AG08396 (cell line): ENCODE measurements around the gene QARS1.

ENCODE experiments used
- DNase-seq: peaks from one replicate; pipeline ENCODE4 v3.0.0; 2012; ENCODE audit warnings: low spot score, mixed read lengths

The QARS1 gene

DNA sequence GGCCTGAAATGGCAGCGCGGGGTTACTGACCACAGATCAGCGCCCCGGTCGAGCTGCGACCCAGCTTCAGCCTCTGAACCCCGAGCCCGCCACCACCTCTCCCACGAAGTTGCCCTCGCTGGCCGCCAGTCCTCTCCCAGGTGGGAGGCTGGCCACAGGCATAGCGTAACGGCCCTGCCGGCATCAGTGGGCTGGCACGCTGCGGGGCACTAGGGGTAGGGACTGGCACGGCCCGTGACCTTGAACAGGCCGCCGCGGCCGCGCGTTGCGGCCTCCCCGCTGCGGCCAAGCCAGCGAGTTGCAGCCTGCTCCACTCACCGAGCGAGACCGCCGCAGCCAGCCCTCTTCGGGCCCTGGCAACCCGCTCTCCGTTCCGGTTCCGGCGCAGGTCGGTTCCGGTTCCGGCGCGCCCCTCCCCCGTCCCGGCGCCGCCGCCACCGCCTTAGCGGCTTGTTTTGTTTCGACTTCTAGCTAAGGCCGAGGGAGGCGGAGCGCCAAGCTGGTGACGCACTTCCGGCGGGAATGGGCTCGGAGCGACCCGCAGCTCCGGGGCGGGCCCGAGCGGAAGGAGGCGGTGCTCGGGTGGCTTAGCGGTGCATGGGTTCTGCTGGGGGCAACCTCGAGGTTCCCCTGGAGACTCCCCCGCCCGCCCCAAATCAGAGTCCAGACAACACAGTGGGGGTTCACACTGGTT is 16.0 kb upstream of the QARS1 start, which contains the start of gene USP19:
Gene USP19 (minus strand): TSS at position 386 of the 694 bp plus-strand sequence. CDS start 1,678 bp downstream, outside the sequence.
- DNase-seq, result peak; percentile 96

DNA sequence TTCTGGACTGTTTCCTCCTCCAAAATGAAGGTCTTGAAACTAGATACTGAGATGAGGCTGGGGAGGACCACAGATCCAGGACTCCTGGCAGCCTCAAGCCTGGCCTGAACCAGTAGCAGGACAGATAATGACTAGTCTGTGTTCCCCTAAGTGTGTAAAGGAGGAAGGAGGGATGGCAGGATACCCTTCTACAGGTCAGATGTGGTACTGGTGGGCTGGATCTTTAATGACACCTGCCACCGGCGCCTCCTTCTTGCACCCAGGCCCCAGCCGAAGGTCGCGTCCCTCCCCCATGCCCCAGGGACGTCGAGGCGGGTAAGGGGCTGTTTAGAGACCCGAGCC is 15.5 kb upstream of the QARS1 start:
- peak; percentile 41 for DNase-seq

DNA sequence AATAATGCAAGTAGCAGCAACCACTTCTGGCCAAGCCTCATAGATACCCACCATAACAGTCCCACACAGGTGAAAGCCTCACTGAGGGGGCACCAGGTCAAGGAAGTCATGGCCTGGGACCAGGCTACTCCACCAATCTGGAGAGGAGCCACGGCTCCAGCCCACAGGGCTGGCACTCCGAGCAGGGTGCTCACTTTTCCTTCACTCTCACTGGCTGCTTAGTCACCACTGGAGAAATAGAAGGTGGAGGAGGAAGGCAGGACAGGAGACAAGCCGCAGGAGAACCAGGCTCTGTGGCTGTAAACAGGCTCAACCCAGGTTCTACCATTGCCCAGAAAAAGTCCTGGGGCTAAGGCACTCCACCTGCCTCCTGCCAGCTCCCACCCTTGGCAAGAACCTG is 14.9 kb upstream of the QARS1 start:
- DNase-seq, result peak; percentile 81

DNA sequence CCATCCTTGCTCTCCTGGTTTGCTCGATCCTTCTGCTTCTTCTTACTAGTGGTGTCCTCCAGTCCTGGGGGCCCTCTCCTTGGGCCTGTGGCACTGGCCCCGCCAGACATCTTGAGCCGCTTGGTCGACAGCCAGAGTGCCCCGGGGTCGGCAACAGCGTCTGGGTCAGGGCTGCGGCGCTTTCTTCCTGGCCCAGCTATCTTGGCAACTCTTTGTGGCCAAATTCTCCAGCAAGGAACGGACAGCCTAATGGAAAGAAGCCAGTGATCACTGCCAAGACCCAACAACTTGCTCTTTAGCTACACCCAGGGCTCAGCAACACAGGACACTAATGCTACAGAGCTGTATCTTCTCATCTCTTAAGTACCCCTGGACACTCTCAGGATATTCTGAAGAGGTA is 14.5 kb upstream of the QARS1 start:
- DNase-seq, result peak; percentile 47

DNA sequence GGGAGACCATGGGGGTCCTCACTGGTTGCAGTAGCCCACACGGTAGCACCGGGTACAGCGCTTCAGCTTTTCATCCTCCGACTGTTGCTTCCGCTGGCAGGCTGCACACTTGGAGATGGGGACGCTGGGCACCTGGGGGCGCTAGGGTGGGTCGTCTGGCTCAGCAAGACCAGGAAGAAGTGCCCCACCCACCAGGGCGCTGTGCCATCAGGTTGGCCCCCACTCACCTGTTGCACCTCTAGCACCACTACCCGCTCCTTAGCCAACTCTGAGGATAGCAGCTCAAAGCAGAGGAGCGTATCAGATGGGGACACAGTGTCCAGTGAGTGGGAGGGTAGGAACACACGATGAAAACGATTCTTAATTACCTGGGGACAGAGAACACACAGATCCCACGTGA is 7.7 kb upstream of the QARS1 start:
- no peak for DNase-seq

DNA sequence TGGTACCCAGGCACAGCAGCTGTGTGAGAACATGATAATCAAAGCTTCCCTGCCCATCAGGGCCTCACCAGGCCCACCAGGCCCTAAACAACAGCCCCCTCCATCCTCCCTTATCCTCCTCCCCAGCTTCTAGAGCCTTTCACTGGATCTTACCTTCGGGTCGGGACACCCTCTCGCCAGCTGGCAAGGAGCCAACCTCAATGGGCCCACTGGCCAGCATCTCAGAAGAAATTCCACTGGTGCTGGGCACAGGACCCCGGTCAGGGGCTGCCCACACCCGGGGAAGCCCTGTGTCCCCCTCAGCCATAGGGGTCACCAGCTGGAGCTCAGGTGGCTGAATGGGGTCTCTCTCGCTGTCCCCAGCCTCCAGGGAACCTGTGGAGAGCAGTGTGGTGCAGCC is 6.8 kb upstream of the QARS1 start:
- no peak for DNase-seq

DNA sequence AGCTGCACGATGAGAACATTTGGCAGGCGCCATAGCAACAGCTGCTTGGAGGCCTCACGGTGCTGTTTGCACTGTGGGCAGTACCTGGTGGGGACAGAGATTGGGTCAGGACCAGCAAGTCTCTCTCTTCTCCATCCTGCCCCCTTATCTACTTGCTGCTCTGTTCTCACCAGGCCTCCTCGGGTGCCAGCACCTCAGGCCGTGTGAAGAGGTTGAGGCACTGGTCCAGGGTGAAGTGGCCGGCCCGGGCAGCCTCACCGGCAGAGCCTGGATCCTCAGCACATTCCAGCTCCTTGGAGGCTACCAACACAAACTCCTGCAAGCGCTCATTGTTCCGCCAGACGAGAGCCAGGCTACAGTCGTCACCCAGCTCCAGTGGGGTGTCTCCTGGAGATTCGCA is 6.2 kb upstream of the QARS1 start:
- no peak for DNase-seq

DNA sequence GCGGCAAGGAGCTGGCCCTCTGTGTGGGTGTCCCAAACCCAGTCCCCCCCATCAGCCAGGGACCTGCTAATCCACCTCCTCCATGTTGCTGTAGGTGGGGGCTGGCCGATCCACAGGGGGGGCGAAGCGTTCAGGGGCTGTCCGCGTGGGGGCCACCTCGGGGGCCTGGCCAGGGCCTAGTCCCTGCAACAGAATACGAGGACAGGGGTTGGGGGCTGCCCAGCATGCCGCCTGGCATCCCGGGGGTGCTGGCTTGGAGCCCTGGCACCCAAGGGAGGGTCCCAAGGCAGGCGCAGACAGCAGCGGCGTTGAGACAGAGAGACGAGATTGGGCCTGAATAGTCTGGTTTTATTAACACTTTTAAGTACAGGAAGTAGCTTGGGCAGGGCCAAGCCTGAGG is 3.8 kb upstream of the QARS1 start:
- DNase-seq, result no peak

DNA sequence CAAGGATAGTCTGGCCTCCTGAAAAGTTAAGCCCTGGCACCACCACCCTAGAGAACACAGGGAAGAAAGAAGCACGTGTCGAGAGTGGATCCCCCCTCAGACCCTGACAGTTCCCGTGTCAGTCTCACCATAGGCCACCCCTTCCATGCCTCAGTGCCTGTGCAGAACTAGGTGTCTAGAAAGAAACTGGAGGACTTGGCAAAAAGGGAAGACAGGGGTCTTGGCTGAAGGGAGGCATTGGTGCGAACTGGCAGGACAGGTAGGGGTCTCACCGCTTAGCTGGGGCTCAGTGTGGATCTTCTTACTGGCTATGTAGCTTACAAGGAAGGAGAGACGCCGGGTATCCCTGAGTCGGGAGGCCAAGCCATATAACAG is 518 bp downstream of the QARS1 start:
- DNase-seq, result no peak

DNA sequence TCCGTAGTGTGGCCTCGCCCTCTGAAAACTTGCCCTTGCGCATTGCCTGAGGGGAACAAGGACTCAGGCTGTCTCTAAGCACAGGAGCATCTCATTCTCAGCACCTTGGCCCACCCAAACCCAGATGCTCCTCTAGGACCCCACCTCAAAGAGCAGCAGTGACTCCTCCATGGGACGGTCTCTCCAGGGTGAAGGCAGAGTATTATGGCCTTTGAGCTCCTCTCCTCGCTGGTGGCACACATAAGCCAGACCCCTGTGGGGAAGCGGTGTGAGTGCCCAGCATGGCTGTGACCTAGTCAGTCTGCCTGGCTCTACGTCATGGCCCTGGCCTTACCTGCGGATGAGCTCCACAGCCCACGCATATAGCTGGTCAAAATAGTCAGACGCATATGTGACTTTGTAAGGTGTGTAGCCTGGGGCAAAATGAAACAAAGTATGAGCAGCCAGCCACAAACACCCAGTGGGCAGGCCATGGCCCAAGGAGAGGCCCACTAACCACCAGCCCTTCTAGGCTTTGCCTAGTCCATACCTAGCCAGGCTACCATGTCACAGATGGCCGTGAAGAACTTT is 4.4 kb downstream of the QARS1 start:
- no peak for DNase-seq

DNA sequence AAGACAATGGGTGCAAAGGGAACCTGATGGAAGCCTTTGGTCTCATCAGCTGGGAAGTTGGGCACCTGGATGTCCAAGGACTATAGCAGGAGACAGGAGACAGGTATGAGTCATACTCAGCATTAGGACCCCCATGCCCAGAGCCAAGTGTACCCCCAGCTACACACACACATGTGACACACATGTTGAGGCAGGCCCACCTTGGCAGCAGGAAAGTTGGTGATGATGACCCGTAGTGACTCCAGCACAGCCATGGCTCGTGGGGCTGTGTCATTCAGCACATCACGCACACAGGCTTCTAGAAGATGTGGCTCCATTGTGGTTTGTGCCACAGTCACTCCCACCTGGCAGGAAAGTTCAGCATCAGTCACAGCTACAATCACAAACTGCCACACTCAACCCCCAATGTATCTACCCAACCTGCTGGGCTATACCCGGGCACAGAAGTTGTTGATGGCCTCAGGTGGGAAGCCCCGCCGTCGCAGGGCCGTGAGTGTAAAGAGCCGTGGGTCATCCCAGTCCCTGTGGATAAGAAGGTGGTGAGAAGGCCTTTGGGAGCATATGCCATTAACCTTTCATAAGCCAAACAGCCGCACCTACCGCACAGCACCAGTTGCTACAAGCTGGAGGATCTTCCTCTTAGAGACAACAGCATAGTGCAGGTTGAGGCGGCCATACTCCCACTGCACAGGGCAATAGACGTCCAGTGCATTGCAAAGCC is 5.5 kb downstream of the QARS1 start:
- no peak for DNase-seq

DNA sequence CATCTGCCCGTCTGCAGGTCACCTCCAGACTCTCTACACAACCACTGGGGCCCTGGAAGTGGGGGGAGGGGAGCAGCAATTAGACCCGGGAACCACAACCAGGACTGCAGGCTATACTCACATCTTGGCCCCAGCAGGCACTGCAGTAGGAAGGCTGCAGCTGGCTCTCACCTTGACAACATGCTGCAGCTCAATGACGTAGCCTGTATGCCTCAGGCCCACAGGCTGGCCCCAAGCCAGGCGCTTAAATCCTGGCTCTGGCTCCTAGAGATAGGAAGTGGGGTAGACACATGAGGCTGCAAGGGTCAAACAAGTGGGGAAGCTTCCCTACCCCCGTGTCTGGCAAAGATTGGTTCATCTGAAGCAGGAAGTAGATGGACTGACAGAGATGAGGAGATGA is 6.1 kb downstream of the QARS1 start:
- DNase-seq, result no peak

DNA sequence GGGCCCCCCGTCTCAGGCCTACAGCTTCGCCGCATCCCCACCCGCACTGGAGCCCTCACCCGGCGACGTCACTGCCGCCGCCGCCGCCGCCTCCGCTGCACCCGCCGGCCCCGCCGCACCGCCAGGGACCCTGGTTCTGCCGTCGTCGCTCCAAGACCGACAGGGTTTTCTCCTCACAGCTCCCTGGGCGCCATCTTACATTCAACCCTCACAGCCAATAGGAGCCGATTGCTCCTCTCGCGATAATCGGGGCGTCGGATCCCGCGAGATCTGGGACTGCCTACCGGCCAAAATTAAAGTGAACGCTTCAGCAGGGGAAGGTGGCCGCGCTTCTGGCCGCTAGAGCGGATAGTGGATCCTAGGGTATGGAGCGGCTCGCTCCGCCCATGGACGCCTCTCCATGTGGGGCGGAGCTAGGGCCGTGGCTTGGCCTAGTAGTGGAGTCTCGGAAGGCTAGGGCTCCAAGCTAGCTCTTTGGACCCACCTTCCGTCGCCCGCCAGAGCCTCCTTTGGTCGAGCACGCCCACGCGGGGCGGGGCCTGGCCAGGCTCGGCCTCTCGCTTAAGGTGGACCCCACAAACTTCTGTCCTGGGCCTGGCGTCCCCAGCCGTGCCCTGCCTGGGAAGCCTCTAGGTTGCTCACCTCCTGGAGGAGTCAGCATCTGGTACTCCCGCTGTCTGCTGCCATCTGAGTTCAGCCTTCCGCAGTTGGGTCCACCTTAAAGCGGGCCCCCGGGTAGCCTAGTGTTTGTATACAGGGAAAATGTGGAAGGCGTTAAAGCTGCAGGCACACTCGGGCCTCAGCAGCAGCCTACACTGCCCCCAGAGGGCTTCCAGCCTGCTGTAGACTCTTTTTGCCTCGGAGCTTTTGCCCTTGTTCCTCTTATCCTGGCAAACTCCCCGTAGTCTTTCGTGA is 10.4 kb downstream of the QARS1 start, which contains the start of gene QRICH1:
Gene QRICH1 (minus strand): TSS at position 219 of the 915 bp plus-strand sequence. CDS start 17,054 bp downstream, outside the sequence.
- DNase-seq, result peak; percentile 95

DNA sequence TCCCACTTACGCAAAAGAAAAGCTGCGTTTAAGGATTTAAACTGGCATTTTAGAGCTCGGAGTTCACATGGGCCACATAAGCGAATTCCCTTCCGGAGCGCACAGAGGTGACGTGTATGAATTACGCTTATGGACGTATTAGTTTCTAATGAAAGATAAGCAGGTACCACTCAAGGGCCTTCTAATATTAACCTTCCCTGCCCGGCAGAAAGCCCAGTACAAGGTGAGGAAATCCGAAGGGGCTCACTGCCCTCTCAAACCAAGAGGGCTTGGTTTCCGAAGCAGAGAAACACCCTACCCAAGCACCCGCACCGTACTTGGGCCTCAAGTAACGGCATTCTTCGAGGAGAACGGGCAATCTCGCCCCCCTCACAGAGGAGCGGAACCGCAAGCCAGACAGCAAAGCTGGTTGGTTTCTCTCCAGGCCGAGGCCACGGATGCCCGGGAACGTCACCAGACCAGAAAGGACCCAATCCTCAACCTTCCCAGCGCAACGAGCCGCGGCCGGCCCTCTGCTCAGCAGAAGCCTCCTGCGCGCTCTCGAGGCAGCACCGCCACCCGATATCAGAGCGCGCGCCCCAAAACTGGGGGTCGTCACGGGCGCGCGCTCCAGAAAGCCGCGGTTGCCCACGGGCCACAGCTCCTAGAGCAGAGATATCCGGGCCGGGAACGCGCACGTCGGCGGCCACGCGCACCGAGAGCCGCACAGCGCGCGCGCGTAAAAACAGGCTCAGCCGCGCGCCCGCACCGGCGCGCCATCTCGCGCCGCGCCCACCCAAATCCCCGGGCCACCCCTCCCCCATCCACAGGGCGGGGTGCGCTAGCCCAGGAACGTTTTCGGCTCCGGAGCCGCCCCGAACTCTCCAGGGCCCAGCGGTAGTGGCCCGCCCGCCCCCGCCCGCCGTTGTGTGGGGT is 11.4 kb downstream of the QARS1 start:
- DNase-seq, result peak; percentile 79

DNA sequence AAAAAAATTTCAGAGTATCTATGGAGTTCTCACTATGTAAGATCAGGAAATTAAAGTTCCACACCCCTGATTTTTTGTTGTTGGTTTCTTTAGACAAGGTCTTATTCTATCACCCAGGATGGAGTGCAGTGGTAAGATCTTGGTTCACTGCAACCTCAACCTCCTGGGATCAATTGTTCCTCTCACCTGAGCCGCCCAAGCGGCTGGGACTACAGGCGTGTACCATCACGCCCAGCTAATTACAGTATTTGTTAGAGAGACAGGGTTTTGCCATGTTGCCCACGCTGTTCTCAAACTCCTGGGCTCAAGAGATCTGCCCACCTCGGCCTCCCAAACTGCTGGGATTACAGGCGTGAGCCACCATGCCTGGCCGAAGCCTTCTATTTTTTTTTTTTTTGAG is 23.1 kb downstream of the QARS1 start:
- no peak for DNase-seq

DNA sequence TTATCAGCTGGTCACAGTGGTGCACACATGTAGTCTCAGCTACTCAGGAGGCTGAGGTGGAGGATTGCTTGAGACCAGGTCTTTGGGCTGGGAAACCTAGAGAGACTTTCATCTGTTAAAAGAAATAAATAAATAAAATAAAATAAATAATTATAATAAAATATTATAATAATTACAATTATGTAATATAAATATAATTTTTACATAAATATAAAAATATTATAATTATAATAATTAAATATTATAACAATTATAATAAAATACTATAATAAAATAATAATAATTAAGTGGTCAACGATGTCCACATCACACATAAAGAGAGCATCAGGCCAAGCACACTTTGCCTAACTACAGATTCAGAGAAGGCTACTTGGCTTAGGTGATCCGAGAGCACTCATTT is 25.3 kb downstream of the QARS1 start:
- no peak for DNase-seq

DNA sequence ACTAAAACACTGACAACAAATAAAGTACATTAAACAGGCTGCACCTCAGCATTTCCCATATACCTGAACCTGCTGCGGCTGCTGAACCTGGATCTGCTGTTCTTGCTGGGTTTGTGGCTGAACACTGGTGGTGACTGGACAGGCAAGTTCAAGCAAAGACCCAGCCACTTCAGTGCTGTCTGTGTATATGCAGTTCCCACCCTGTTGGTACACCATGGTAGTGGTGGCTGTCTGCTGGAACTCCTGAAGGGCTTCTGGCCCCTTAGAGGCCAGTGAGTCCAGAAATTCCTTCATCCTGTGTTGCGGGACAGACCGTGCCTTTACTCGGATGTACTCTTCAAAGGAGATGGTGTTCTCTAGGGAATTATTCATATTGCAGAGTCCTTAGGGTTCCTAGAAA is 27.9 kb downstream of the QARS1 start:
- no peak for DNase-seq

DNA sequence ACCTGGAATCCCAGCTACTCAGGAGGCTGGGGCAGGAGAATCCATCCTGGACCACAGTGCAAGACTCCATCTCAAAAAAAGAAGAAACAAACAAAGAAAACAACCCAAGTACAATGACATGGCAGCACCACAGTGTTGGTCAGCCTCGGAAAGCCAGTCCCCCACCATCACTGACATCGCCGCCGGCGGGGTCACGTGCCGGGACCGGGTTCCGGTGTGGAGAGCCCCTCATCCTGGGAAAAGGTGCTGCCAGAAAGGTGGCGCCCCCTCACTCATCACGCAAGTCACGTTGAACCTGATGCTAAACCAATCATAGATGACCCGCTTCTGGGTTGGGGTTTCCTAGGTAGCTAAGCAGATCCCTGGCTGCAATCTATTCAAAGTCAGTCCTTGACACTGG is 28.4 kb downstream of the QARS1 start:
- no peak for DNase-seq

DNA sequence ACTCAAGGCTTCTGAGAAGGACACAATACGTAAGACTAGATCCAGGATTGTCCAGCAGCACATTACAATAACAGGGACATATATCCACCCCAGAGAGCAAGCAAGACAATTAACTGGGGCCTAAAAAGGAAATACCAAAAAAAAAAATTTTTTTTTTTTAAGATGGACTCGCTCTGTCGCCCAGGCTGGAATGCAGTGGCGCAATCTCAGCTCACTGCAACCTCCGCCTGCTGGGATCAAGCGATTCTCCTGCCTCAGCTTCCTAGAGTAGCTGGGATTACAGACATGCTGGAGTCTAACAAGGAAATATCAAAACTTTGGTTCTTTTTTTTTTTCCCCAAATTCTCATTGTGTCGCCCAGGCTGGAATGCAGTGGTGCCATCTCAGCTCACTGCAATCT is 46.5 kb downstream of the QARS1 start:
- no peak for DNase-seq

DNA sequence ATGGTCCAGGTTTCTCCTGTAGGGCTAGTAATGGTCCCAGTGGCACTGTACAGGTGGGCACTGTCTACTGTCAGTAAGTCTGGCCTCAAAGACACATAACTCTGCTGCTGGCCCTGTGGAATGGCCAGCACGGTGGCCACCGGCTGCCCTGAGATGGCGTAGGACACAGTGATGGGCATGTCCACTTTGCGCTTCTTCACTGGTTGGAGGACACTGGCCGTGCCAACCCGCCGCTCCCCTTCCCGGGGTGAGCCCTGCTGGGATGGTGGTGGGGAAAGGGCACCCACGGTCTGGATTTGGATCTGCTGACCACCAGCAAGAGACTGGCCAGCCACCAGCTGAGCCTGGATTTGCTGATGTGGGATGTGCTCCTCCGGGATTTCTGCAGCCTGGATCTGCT is 47.3 kb downstream of the QARS1 start:
- no peak for DNase-seq

DNA sequence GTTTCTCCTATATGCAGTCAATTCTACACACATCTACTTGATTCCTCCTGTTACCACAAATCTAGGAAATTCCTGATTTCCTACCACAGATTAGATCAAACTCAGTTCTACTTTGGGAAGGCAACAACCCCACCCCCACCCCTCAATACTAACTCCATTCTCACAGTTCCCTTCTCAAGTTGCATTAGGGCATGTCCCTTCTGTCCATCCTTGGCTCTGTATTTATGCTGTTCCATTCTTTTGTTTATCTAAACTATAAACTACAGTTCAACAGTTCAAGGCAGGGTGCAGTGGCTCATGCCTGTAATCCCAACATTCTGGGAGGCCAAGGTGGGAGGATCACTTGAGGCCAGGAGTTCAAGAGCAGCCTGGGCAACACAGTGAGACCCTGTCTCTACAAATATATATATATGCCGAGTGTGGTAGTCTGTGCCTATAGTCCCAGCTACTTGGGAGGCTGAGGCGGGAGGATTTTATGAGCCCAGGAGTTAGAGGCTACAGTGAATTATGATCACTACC is 50.2 kb downstream of the QARS1 start:
- no peak for DNase-seq
